Keratinocyte (primary cell): ENCODE data around the gene TMEM229B. TPM values are rescaled to one million over a fixed set of nuclear protein-coding genes. Genes with fewer than 3 reads are reported as not detected.
A peak's percentile ranks its signal among the peaks of the same experiment; 100 is the strongest.

Source experiments
- DNase-seq: peaks from one replicate; pipeline ENCODE4 v3.0.0-alpha.2; 2011; ENCODE audit warnings: low read depth, missing footprints, low spot score
- FAIRE-seq: peaks from 2 replicates; lab custom pipeline; 2011; peaks lifted over from hg19 to GRCh38; lab: Jason Lieb, UNC
- H2AFZ ChIP-seq: 2 replicates; pipeline ENCODE4 v1.6.0; 2012; ENCODE audit warnings: low read length, control low read depth, inconsistent platforms; ENCODE audit not compliant: control insufficient read depth
- H3K27ac ChIP-seq: 2 replicates; pipeline ENCODE4 v1.5.1; 2011; ENCODE audit warnings: low read length; ENCODE audit not compliant: control insufficient read depth, insufficient read depth
- H3K27me3 ChIP-seq: 3 replicates; pipeline ENCODE4 v1.6.0; 2011; ENCODE audit warnings: low read length; ENCODE audit not compliant: control insufficient read depth, insufficient read depth; ENCODE audit errors: extremely low read depth
- H3K36me3 ChIP-seq, 2 experiments: 2 replicates in 1 of 2; 3 replicates in 1 of 2; pipeline ENCODE4 v1.5.1; 2011; ENCODE audit warnings: low read length in 2 of 2, mild to moderate bottlenecking in 1 of 2; ENCODE audit not compliant: control insufficient read depth in 2 of 2, insufficient read depth in 2 of 2; ENCODE audit errors: extremely low read depth in 1 of 2
- H3K4me1 ChIP-seq: 3 replicates; pipeline ENCODE4 v1.5.1; 2011; ENCODE audit warnings: low read length; ENCODE audit not compliant: control insufficient read depth, insufficient read depth; ENCODE audit errors: extremely low read depth
- H3K4me2 ChIP-seq: 3 replicates; pipeline ENCODE4 v1.6.0; 2011; ENCODE audit warnings: low read depth, low read length; ENCODE audit not compliant: control insufficient read depth, insufficient read depth; ENCODE audit errors: extremely low read depth
- H3K4me3 ChIP-seq, 3 experiments: fragments of 200-600 bp in 1 of 3; sonication (generic) in 1 of 3; 2 replicates in 2 of 3; 3 replicates in 1 of 3; pipeline ENCODE4 v1.5.1; 2011 to 2016; ENCODE audit warnings: low read length in 3 of 3, mild to moderate bottlenecking in 3 of 3, control low read depth in 2 of 3, inconsistent platforms in 1 of 3, low read depth in 1 of 3, mixed read lengths in 1 of 3, mixed run types in 1 of 3, moderate library complexity in 1 of 3; ENCODE audit not compliant: control insufficient read depth in 2 of 3, insufficient read depth in 2 of 3; ENCODE audit errors: extremely low read depth in 1 of 3
- H3K79me2 ChIP-seq: 2 replicates; pipeline ENCODE4 v1.6.0; 2012; ENCODE audit warnings: low read length; ENCODE audit not compliant: control insufficient read depth, insufficient read depth
- H3K9ac ChIP-seq: 3 replicates; pipeline ENCODE4 v1.6.0; 2011; ENCODE audit warnings: low read length; ENCODE audit not compliant: control insufficient read depth, insufficient read depth; ENCODE audit errors: extremely low read depth
- H3K9me1 ChIP-seq: 3 replicates; pipeline ENCODE4 v1.6.0; 2011; ENCODE audit warnings: low read length; ENCODE audit not compliant: control insufficient read depth, insufficient read depth; ENCODE audit errors: extremely low read depth
- H3K9me3 ChIP-seq: 2 replicates; pipeline ENCODE4 v1.5.1; 2012; ENCODE audit warnings: low read depth, low read length; ENCODE audit not compliant: control insufficient read depth
- H4K20me1 ChIP-seq: 3 replicates; pipeline ENCODE4 v1.6.0; 2011; ENCODE audit warnings: low read length; ENCODE audit not compliant: control insufficient read depth, insufficient read depth; ENCODE audit errors: extremely low read depth
- CTCF ChIP-seq, 3 experiments: IDR thresholded peaks in 1 of 3; conservative IDR thresholded peaks in 1 of 3; optimal IDR thresholded peaks in 1 of 3; 2 replicates in 2 of 3; 3 replicates in 1 of 3; pipeline versions ENCODE3 to v1.5.1; 2011; ENCODE audit warnings: low read length in 3 of 3, mild to moderate bottlenecking in 3 of 3, moderate library complexity in 2 of 3, control low read depth in 1 of 3, inconsistent platforms in 1 of 3; ENCODE audit not compliant: insufficient read depth in 2 of 3; ENCODE audit errors: extremely low read depth in 1 of 3
- EZH2 ChIP-seq: IDR thresholded peaks from one replicate; pipeline ENCODE4 v1.6.1; 2012; ENCODE audit warnings: inconsistent platforms, mild to moderate bottlenecking, low read length, moderate library complexity
- dilution Hi-C: fragments of 300-500 bp; cut with MboI; formaldehyde crosslinking; loops from one replicate; pipeline ENCODE4 v1.7.0; 2020; ENCODE audit warnings: low sequenced_read_pairs; ENCODE audit not compliant: extremely low pct_ligation_motif_present
- polyA plus RNA-seq, 5 experiments: library from polyadenylated mRNA; depleted of rRNA in 3 of 5; stranded (reverse) in 3 of 5; stranded (forward) in 1 of 5; unstranded in 1 of 5; fragments of >200 nt; gene quantifications; 1 replicate in 1 of 5; 2 replicates in 3 of 5; 3 replicates in 1 of 5; pipeline versions ENCODE4 v1.2.1 to v1.2.3, GENCODE V29; 2011 to 2012; ENCODE audit warnings: missing spikeins in 2 of 5, low read depth in 1 of 5, low replicate concordance in 1 of 5

TMEM229B gene
- polyA plus RNA-seq, 1 donor (not counting 4 experiments of a cell fraction or from before 2014, with no cell fraction given) = 1.0 TPM

GRCh38 chr14:67513631-67514108 lies 25.1 kb upstream of the TMEM229B start:
- Histone ChIP-seq H3K4me2 (no peak overlapping the region), H3K9me1 (no peaks in the 10 kb centered on the region), H3K4me1 (peaks cover 9% of the 10 kb centered on the region), H3K9me3 (no peaks in the 10 kb centered on the region), H3K27ac (no peak overlapping the region), H2AFZ (no peak overlapping the region), H3K4me3 (no peak overlapping the region), H3K36me3 (no peaks in the 10 kb centered on the region), H4K20me1 (no peaks in the 10 kb centered on the region), H3K9ac (no peak overlapping the region), H3K27me3 (peaks cover 2% of the 10 kb centered on the region), H3K79me2 (no peaks in the 10 kb centered on the region)
- DNase-seq = no peak
- dilution Hi-C loops = no loop called here
- no peak for TF ChIP-seq EZH2
- TF ChIP-seq CTCF (optimal IDR thresholded peaks at IDR 0.05 in 1 of 3, IDR thresholded peaks at IDR 0.05 in 1 of 3, conservative IDR thresholded peaks at IDR 0.05 in 1 of 3; ENCODE audit: extremely low read depth in 1 of 3, insufficient read depth in 2 of 3, low read length in 3 of 3) = no peak
- FAIRE-seq = peak; percentile 49

- Histone ChIP-seq H3K4me1 (peaks cover 9% of the 10 kb centered on the region), H3K27me3 (no peaks in the 10 kb centered on the region), H3K79me2 (no peaks in the 10 kb centered on the region), H3K36me3 (no peaks in the 10 kb centered on the region), H3K9me3 (no peaks in the 10 kb centered on the region), H3K27ac (no peak overlapping the region), H3K9me1 (no peaks in the 10 kb centered on the region), H4K20me1 (no peaks in the 10 kb centered on the region), H3K4me3 (no peak overlapping the region), H3K9ac (no peak overlapping the region), H2AFZ (no peak overlapping the region), H3K4me2 (no peak overlapping the region)
- TF ChIP-seq EZH2 = no peak
- no peak for TF ChIP-seq CTCF (optimal IDR thresholded peaks at IDR 0.05 in 1 of 3, IDR thresholded peaks at IDR 0.05 in 1 of 3, conservative IDR thresholded peaks at IDR 0.05 in 1 of 3; ENCODE audit: extremely low read depth in 1 of 3, insufficient read depth in 2 of 3, low read length in 3 of 3)
- dilution Hi-C loops = no loop called here
- DNase-seq (no peak), FAIRE-seq (no peak)
Measured at GRCh38 chr14:67512463-67513310, 24.2 kb upstream of the TMEM229B start.
